ENCODE data around the gene PLA2R1.

GRCh38 chr2:159996792-159997546 is 65.4 kb downstream of the PLA2R1 start:
- TF ChIP-seq ZBTB11 (tag by site-specific recombination; conservative IDR thresholded peaks at IDR 0.05; ENCODE audit: low read depth): no peak
- TF ChIP-seq ZSCAN18 (tag by site-specific recombination; IDR thresholded peaks at IDR 0.05): no peak
